ENCODE data around the gene SETD6.

DNA sequence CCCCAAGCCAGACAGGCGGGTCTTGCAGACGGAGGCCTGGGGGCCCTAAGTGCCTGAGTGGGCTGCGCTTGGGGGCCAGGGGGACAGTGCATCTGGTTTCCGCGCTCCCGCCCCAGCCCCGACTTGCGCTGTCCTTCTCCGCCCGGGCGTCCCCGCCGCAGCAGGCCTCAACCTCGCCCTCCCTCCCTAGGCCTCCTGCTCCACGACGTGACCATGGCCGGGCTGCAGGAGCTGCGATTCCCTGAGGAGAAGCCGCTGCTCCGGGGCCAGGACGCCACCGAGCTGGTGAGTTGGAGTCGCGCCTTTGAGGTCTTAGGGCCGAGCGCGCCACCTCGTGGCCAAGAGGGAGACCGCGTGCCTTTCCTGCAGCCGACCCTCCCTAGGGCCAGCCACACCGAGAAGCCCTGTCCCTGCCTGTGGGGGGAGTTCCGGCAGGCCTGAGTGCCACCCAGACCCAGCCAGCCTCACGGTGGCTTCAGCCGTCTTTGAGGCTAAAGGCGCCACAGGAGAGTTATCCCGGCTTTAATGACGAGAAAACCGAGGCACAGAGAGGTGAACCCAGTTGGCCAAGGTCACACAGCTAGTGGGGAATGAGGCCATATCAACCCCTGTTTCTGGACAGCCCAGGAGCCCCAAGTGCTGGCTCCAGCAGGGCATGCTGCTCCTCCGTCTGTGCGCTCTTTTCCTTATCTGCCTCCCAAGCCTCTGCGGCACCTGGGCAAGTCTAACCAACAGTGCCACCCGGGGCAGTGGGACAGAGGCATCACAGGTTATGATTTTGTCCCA, 27.6 kb upstream of the SETD6 start:
- no peak for TF ChIP-seq POLR2AphosphoS5 (IDR thresholded peaks at IDR 0.05; ENCODE audit: low read depth, low read length)
- TF ChIP-seq SPI1 (IDR thresholded peaks at IDR 0.05; ENCODE audit: low read depth, low read length), result no peak
- TF ChIP-seq POLR2A (IDR thresholded peaks at IDR 0.05; ENCODE audit: low read depth, low read length), result no peak

Data from GM12891 (cell line).